B cell (primary cell): Measurements from ENCODE around the gene VPS13D. TPM values are rescaled to one million over a fixed set of nuclear protein-coding genes. Genes with fewer than 3 reads are reported as not detected.

Source experiments
- ATAC-seq: fragments of 200-7000 bp; cut with Tn5 transposase; one replicate; pipeline ENCODE4 v1.10.0; 2021; ENCODE audit warnings: low read depth, mild to moderate bottlenecking, moderate number of reproducible peaks, moderate library complexity
- CTCF ChIA-PET: fragments of 350-600 bp; sonication (Branson Sonifier 250); formaldehyde crosslinking; loops from one replicate; lab custom pipeline; 2021; ENCODE audit warnings: antibody characterized with exemption, inconsistent platforms; lab: Charles Lee
- POLR2A ChIA-PET: fragments of 350-600 bp; sonication (Branson Sonifier 250); formaldehyde crosslinking; loops from one replicate; lab custom pipeline; 2021; ENCODE audit warnings: antibody characterized with exemption; lab: Charles Lee
- DNase-seq: peaks from one replicate; pipeline ENCODE4 v3.0.0; 2013
- H2AFZ ChIP-seq: 2 replicates; pipeline ENCODE4 v1.6.1; 2012; ENCODE audit warnings: mild to moderate bottlenecking, low read depth, low read length; ENCODE audit not compliant: insufficient read depth, poor library complexity, severe bottlenecking
- H3K27ac ChIP-seq, 2 donors: 1 replicate in 1 of 2; 2 replicates in 1 of 2; pipeline ENCODE4 v1.5.1; 2012 to 2013; ENCODE audit warnings: low read length in 2 of 2, mild to moderate bottlenecking in 2 of 2, moderate library complexity in 1 of 2
- H3K27me3 ChIP-seq, 4 experiments: fragments of 200-600 bp in 1 of 4; sonication (generic) in 1 of 4; replicated peaks in 1 of 4; 1 replicate in 2 of 4; 2 replicates in 2 of 4; pipeline versions ENCODE4 v1.6.1 to v1.7.0; 2013 to 2016; ENCODE audit warnings: low read length in 3 of 4, mild to moderate bottlenecking in 2 of 4, mixed read lengths in 1 of 4, moderate library complexity in 1 of 4; ENCODE audit not compliant: insufficient read depth in 4 of 4, control insufficient read depth in 3 of 4; ENCODE audit errors: control extremely low read depth in 1 of 4
- H3K36me3 ChIP-seq, 2 experiments: replicated peaks in 1 of 2; 1 replicate in 1 of 2; 2 replicates in 1 of 2; pipeline versions ENCODE4 v1.6.1 to v1.7.1; 2013; ENCODE audit warnings: low read length in 1 of 2; ENCODE audit not compliant: insufficient read depth in 2 of 2, control insufficient read depth in 1 of 2; ENCODE audit errors: control extremely low read depth in 1 of 2, extremely low read depth in 1 of 2
- H3K4me1 ChIP-seq, 2 donors: fragments of 200-600 bp in 1 of 2; sonication (generic) in 1 of 2; 1 replicate in 1 of 2; 2 replicates in 1 of 2; pipeline versions ENCODE4 v1.5.1 to v1.6.1; 2013 to 2017; ENCODE audit warnings: low read length in 2 of 2; ENCODE audit not compliant: control insufficient read depth in 2 of 2, insufficient read depth in 2 of 2
- H3K4me2 ChIP-seq: replicated peaks from 2 replicates; pipeline ENCODE3; 2012; ENCODE audit warnings: mild to moderate bottlenecking, low read depth, low read length; ENCODE audit not compliant: poor library complexity, severe bottlenecking
- H3K4me3 ChIP-seq, 5 experiments: fragments of 200-600 bp in 1 of 5; sonication (generic) in 1 of 5; 1 replicate in 3 of 5; 2 replicates in 2 of 5; pipeline versions ENCODE4 v1.5.1 to v1.7.0; 2011 to 2016; ENCODE audit warnings: low read length in 4 of 5, mild to moderate bottlenecking in 4 of 5, low read depth in 2 of 5, control low read depth in 1 of 5, moderate library complexity in 1 of 5; ENCODE audit not compliant: insufficient read depth in 1 of 5; ENCODE audit errors: control extremely low read depth in 1 of 5, extremely low read depth in 1 of 5
- H3K79me2 ChIP-seq: fragments of 200-600 bp; sonication (generic); one replicate; pipeline ENCODE4 v1.6.0; 2016; ENCODE audit warnings: low read length; ENCODE audit not compliant: control insufficient read depth, insufficient read depth
- H3K9ac ChIP-seq: fragments of 200-600 bp; sonication (generic); 2 replicates; pipeline ENCODE4 v1.6.1; 2017; ENCODE audit warnings: mild to moderate bottlenecking, low read length, moderate library complexity
- H3K9me3 ChIP-seq, 3 donors: one replicate each; pipeline versions ENCODE4 v1.6.1 to v1.7.1; 2013; ENCODE audit warnings: low read length in 2 of 3; ENCODE audit not compliant: control insufficient read depth in 2 of 3, insufficient read depth in 1 of 3; ENCODE audit errors: control extremely low read depth in 1 of 3
- H4K20me1 ChIP-seq: 2 replicates; pipeline ENCODE4 v1.6.0; 2012; ENCODE audit warnings: mild to moderate bottlenecking, low read length; ENCODE audit not compliant: insufficient read depth, control insufficient read depth, poor library complexity, severe bottlenecking
- H3K27ac Mint-ChIP-seq: one replicate; pipeline ENCODE4 v1.8.0; 2021; ENCODE audit warnings: mixed read lengths
- H3K27me3 Mint-ChIP-seq: one replicate; pipeline ENCODE4 v1.8.0; 2021; ENCODE audit warnings: mixed read lengths
- H3K4me1 Mint-ChIP-seq: one replicate; pipeline ENCODE4 v1.8.0; 2021; ENCODE audit warnings: mixed read lengths
- H3K4me3 Mint-ChIP-seq: one replicate; pipeline ENCODE4 v1.8.0; 2021; ENCODE audit warnings: mixed read lengths
- H3K9me3 Mint-ChIP-seq: one replicate; pipeline ENCODE4 v1.8.0; 2022; ENCODE audit warnings: mixed read lengths; ENCODE audit not compliant: insufficient read depth
- EZH2 ChIP-seq: IDR thresholded peaks from 2 replicates; pipeline ENCODE4 v1.6.1; 2012; ENCODE audit warnings: borderline replicate concordance, low read depth, mild to moderate bottlenecking, moderate library complexity, low read length; ENCODE audit not compliant: insufficient read depth, poor library complexity, severe bottlenecking
- WGBS: methylation state at CpG from one replicate; pipeline ENCODE4 v1.1.5; 2013; ENCODE audit warnings: missing lambda C conversion rate; ENCODE audit not compliant: insufficient coverage; 5-methylcytosine and 5-hydroxymethylcytosine counted together
- intact Hi-C: fragments of 100-400 bp; cut with micrococcal nuclease; formaldehyde crosslinking; loops from one replicate; pipeline ENCODE4 v1.10.0; 2022
- polyA plus RNA-seq: library from polyadenylated mRNA; depleted of rRNA; stranded (reverse); fragments of >200 nt; gene quantifications from 2 replicates; pipeline ENCODE4 v1.2.3, GENCODE V29; 2012
- total RNA-seq, 2 donors: library from RNA; stranded (reverse); fragments of 120-200 nt in 1 of 2; gene quantifications; 1 replicate in 1 of 2; 2 replicates in 1 of 2; pipeline versions ENCODE4 v1.2.3 to v1.2.4, GENCODE V29; 2013 to 2022
- TF ChIP-seq, protein P1 (sequence below): fragments of 200-600 bp; IDR thresholded peaks from one replicate; pipeline ENCODE4 v1.8.0; 2022; ENCODE audit warnings: antibody characterized with exemption, mild to moderate bottlenecking

Gene VPS13D
- total and polyA plus RNA-seq, 2 donors (not counting 1 experiment from before 2014, with no cell fraction given): 29.9 to 104 TPM

DNA sequence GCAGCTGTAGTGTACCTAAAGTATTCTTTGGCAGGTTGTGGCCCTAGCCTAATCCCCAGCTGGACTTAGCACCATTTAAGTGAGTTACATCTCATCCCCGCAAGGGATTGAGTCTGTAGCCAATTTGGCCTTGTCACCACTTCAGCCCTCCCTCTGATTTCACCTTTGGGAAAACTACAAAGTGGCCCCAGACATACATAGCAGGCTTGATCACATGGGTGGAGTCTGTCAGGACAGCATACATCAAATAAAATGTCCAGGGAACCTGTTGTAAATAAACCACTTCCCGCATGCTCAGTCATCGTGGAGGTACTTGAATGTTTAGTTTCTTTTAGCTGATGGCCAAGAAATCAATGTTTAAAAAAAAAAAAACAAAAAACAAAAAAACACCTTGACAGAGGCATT is 245.7 kb downstream of the VPS13D start:
- no peaks in the 10 kb centered on the region for H3K27me3 Mint-ChIP-seq
- peak overlapping the region; percentile 30 to 78 for H3K27ac ChIP-seq
- H3K4me3 ChIP-seq: no peak overlapping the region
- DNase-seq (no peak), ATAC-seq (no peak)
- peaks cover 87% of the 10 kb centered on the region for H3K4me1 Mint-ChIP-seq
- peak overlapping the region; percentile 77 for H3K27ac Mint-ChIP-seq
- no peaks in the 10 kb centered on the region for H4K20me1 ChIP-seq
- no peak overlapping the region for H3K9ac ChIP-seq
- no peaks in the 10 kb centered on the region for H3K9me3 Mint-ChIP-seq
- intact Hi-C loops: no loop called here
- CTCF ChIA-PET: no interaction called here
- H3K4me3 Mint-ChIP-seq: peak overlapping the region; percentile 20
- H3K27me3 ChIP-seq: no peaks in the 10 kb centered on the region
- H3K4me2 ChIP-seq: peak overlapping the region; percentile 21
- TF ChIP-seq, protein P1, sequence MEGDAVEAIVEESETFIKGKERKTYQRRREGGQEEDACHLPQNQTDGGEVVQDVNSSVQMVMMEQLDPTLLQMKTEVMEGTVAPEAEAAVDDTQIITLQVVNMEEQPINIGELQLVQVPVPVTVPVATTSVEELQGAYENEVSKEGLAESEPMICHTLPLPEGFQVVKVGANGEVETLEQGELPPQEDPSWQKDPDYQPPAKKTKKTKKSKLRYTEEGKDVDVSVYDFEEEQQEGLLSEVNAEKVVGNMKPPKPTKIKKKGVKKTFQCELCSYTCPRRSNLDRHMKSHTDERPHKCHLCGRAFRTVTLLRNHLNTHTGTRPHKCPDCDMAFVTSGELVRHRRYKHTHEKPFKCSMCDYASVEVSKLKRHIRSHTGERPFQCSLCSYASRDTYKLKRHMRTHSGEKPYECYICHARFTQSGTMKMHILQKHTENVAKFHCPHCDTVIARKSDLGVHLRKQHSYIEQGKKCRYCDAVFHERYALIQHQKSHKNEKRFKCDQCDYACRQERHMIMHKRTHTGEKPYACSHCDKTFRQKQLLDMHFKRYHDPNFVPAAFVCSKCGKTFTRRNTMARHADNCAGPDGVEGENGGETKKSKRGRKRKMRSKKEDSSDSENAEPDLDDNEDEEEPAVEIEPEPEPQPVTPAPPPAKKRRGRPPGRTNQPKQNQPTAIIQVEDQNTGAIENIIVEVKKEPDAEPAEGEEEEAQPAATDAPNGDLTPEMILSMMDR: no peak
- no peak for TF ChIP-seq EZH2
- H2AFZ ChIP-seq: no peak overlapping the region
- no peaks in the 10 kb centered on the region for H3K36me3 ChIP-seq
- no peaks in the 10 kb centered on the region for H3K79me2 ChIP-seq
- H3K9me3 ChIP-seq: peaks cover 0 to 3% (median 0%) of the 10 kb centered on the region in 3 donors
- WGBS: 90% methylated on average over 1 of the region's 3 CpGs
- H3K4me1 ChIP-seq: peaks cover 85 to 88% of the 10 kb centered on the region in 2 donors
- POLR2A ChIA-PET: no interaction called here

DNA sequence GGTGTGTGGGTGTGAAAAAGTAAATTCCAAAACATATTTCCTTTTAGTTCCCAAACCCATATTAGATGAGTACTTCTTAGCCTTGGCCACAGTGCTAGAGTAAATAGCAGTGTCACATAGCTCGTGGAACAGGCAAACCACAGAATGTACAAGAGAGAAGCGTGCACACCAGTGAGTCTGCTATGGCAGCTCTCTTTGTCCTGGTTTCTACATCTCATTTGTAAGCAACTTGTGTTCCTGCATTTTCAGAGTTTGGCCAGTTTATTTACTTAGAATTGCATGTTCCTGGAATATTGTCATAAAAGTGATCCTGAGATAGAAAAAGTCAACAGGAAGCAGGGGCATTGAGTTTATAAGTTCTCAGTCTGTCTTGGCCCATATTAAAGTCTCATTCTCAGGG is 246.1 kb downstream of the VPS13D start:
- intact Hi-C loops: no loop called here
- Mint-ChIP-seq H3K27me3 (no peaks in the 10 kb centered on the region), H3K9me3 (no peaks in the 10 kb centered on the region), H3K27ac (peak overlapping the region; percentile 86), H3K4me3 (no peak overlapping the region), H3K4me1 (peaks cover 91% of the 10 kb centered on the region)
- no peak overlapping the region for H2AFZ ChIP-seq
- H3K79me2 ChIP-seq: no peaks in the 10 kb centered on the region
- ChIA-PET CTCF (no interaction called here), POLR2A (no interaction called here)
- DNase-seq (no peak), ATAC-seq (no peak)
- peak overlapping the region; percentile 51 to 78 for H3K27ac ChIP-seq
- H3K9ac ChIP-seq: no peak overlapping the region
- H4K20me1 ChIP-seq: no peaks in the 10 kb centered on the region
- peaks cover 0 to 3% (median 0%) of the 10 kb centered on the region in 3 donors for H3K9me3 ChIP-seq
- peaks cover 89 to 92% of the 10 kb centered on the region in 2 donors for H3K4me1 ChIP-seq
- 42% methylated on average over 2 of the region's 2 CpGs for WGBS
- H3K4me3 ChIP-seq: no peak overlapping the region
- no peak for TF ChIP-seq EZH2
- TF ChIP-seq, protein P1: no peak
- peak overlapping the region; percentile 21 for H3K4me2 ChIP-seq
- H3K27me3 ChIP-seq: no peaks in the 10 kb centered on the region
- H3K36me3 ChIP-seq: no peaks in the 10 kb centered on the region
